Measurements from ENCODE around the gene GPR75. TPM values are rescaled to one million over a fixed set of nuclear protein-coding genes. Genes with fewer than 3 reads are reported as not detected.

Gene GPR75
- total RNA-seq, 4 donors from 2014 or later, result 2.3 to 2.6 (median 2.5) TPM

- TF ChIP-seq CTCF (IDR thresholded peaks at IDR 0.05; ENCODE audit: low read depth), result no peak
These were observed 40.1 kb downstream of the GPR75 start for GRCh38 chr2:53819634-53820033.

- no peak for TF ChIP-seq CTCF (IDR thresholded peaks at IDR 0.05; ENCODE audit: low read depth)
These were observed 40.8 kb downstream of the GPR75 start for GRCh38 chr2:53818854-53819435.

- TF ChIP-seq CTCF (IDR thresholded peaks at IDR 0.05; ENCODE audit: low read depth), result no peak
These were observed 46.6 kb downstream of the GPR75 start for GRCh38 chr2:53813151-53813550.

- TF ChIP-seq CTCF (IDR thresholded peaks at IDR 0.05; ENCODE audit: low read depth), result no peak
These were observed 48.2 kb downstream of the GPR75 start for GRCh38 chr2:53811601-53812000.

Small RNA genes within 50 kb of the gene (small RNA-seq; reads per million reads assigned to genes)
- not detected for gene MIR3682

Other genes starting within 250 kb of the GPR75 start
- 10 to 100 TPM in 1 of 4 donors, 1 to 10 TPM in 3; 4.0 to 15.0 (median 5.1) TPM for gene CHAC2, start 92.2 kb downstream of the GPR75 start, total RNA-seq
- gene ASB3, start 73.0 kb downstream of the GPR75 start, total RNA-seq, result 10 to 100 TPM; 15.6 to 25.8 (median 21.1) TPM
- 10 to 100 TPM; 39.1 to 55.5 (median 46.2) TPM for gene ERLEC1, start 72.9 kb downstream of the GPR75 start, total RNA-seq
- gene PSME4, start 111.0 kb upstream of the GPR75 start, total RNA-seq, result 10 to 100 TPM; 39.6 to 91.1 (median 68.1) TPM